Measurements from ENCODE around the gene IFITM2.

IFITM2 gene

GRCh38 chr11:288478-289397 is 18.9 kb upstream of the IFITM2 start, which contains the start of gene PGGHG:
TSS of gene PGGHG (plus strand) at chr11:289126. CDS start at chr11:289817, 691 bp downstream.
- TF ChIP-seq CTCF (IDR thresholded peaks at IDR 0.05): no peak
- Histone ChIP-seq H3K4me3 (peak within 1 kb of the TSS; percentile 73), H3K27ac (peak within 1 kb of the TSS; percentile 39 to 87)
- peak; percentile 83 for DNase-seq (ENCODE audit: low spot score)

GRCh38 chr11:289398-289711 is 18.3 kb upstream of the IFITM2 start:
- peak overlapping the region; percentile 39 to 87 for H3K27ac ChIP-seq
- no peak for DNase-seq (ENCODE audit: low spot score)

GRCh38 chr11:289712-290620 is 17.6 kb upstream of the IFITM2 start:
- H3K4me3 ChIP-seq: peak overlapping the region; percentile 73

More at GRCh38 chr11:289398-289711, 18.3 kb upstream of the IFITM2 start:
- TF ChIP-seq CTCF (IDR thresholded peaks at IDR 0.05): no peak
- H3K4me3 ChIP-seq: peak overlapping the region; percentile 73

GRCh38 chr11:290621-291231 is 16.9 kb upstream of the IFITM2 start:
- no peak for TF ChIP-seq CTCF (IDR thresholded peaks at IDR 0.05)
- Histone ChIP-seq H3K4me3 (no peak overlapping the region), H3K27ac (no peak overlapping the region)
- no peak for DNase-seq (ENCODE audit: low spot score)

More at GRCh38 chr11:289712-290620, 17.6 kb upstream of the IFITM2 start:
- peak; percentile 69 for DNase-seq (ENCODE audit: low spot score)
- peak overlapping the region in 1 of 2 donors; percentile 87 for H3K27ac ChIP-seq
- no peak for TF ChIP-seq CTCF (IDR thresholded peaks at IDR 0.05)

GRCh38 chr11:291281-292210 is 16.1 kb upstream of the IFITM2 start:
- TF ChIP-seq CTCF (IDR thresholded peaks at IDR 0.05): no peak
- no peak overlapping the region for H3K27ac ChIP-seq
- DNase-seq (ENCODE audit: low spot score): no peak
- H3K4me3 ChIP-seq: no peak overlapping the region
